ENCODE results near the gene CHP1. TPM values are rescaled to one million over a fixed set of nuclear protein-coding genes. Genes with fewer than 3 reads are reported as not detected.

The CHP1 gene
- total RNA-seq, 1 experiment from 2014 or later = 101 TPM

DNA sequence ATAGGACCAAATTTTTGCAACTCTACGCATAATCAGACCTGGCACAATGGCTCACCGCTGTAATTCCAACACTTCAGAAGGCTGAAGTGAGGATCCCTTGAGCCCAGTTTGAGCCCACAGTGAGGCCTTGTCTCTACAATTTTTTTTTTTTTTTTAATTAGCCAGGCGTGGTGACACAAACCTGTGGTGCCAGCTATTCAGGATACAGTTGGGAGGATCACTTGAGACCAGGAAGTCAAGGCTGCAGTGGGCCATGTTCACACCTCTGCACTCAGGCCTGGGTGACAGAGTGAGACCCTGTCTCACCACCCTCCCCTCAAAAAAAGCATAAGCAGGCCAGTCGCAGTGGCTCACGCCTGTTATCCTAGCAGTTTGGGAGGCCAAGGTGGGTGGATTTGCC, 76.6 kb downstream of the CHP1 start (continued):
- TF ChIP-seq ZBTB33 (IDR thresholded peaks at IDR 0.05; ENCODE audit: extremely low read depth, insufficient replicate concordance, low read length) (no peak), SRF (IDR thresholded peaks at IDR 0.05; ENCODE audit: low read depth) (no peak), ELF1 (IDR thresholded peaks at IDR 0.05; ENCODE audit: borderline replicate concordance, low read depth) (no peak), ATF3 (IDR thresholded peaks at IDR 0.05) (no peak), EZH2 (IDR thresholded peaks at IDR 0.05) (no peak)
- TF ChIP-seq, protein P1, sequence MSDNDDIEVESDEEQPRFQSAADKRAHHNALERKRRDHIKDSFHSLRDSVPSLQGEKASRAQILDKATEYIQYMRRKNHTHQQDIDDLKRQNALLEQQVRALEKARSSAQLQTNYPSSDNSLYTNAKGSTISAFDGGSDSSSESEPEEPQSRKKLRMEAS (IDR thresholded peaks at IDR 0.05) = no peak

DNA sequence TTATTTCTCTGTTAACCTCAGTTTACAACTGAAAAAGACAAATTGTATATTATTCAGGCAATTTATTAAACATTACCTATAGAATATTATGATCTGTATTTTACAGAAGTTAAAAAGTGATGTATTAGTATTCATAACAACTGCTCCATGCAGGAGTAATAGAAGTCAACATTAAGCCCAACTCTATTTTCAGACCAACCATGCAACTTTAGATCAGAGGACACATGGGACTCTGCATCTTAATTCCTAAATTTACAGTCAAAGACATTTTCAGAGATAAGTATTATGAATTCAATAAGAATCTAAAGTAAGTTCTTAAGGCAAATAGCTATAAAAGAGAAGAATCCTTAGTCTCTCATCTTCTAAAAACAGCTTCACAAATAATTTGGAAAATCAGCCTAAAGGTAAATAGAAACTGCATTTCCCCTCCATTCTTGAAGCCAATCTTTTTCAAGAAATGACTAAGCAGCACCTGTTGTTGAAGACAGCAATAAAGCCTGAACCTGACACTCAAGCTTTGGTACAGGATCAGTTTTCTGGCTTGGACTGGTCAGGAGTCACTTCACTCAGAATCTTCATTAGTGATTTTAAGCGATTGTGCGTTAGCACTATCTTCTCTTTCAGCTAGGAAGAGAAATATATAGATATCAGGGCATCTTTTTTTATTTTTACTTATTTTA, 78.3 kb downstream of the CHP1 start:
- H3K36me3 ChIP-seq (ENCODE audit: control insufficient read depth in 1 of 2, insufficient read depth in 2 of 2, low read length in 2 of 2) = peaks cover 5 to 12% of the 10 kb centered on the region in 2 experiments; a peak in 2 of 4 replicates
- H3K79me2 ChIP-seq (ENCODE audit: insufficient read depth, low read length) = peaks cover 5% of the 10 kb centered on the region; the same call in 1 of the 2 replicates
- no peaks in the 10 kb centered on the region for H3K27me3 ChIP-seq (ENCODE audit: insufficient read depth, low read length)
- no peaks in the 10 kb centered on the region for H3K4me1 ChIP-seq (ENCODE audit: control insufficient read depth in 1 of 2, insufficient read depth in 2 of 2, low read length in 2 of 2)
- no peak overlapping the region for H3K4me3 ChIP-seq (replicated peaks in 1 of 2; ENCODE audit: low read depth in 1 of 2, low read length in 2 of 2)
- no peak overlapping the region for H2AFZ ChIP-seq (ENCODE audit: low read depth, low read length, poor library complexity, severe bottlenecking)
- ChIA-PET RAD21 (ENCODE audit: low non-redundant PET in 1 of 2, low total read pairs in 2 of 2, uncharacterized antibody in 2 of 2, unreplicated experiment in 2 of 2) (no interaction called here), POLR2A (no interaction called here), CTCF (no interaction called here)
- no peak overlapping the region for H3K27ac ChIP-seq (ENCODE audit: low read depth, low read length)
- H3K4me2 ChIP-seq (ENCODE audit: low read length) = no peak overlapping the region
- intact Hi-C loops (cut with micrococcal nuclease) = no loop called here
- no peaks in the 10 kb centered on the region for H3K9me2 ChIP-seq (ENCODE audit: insufficient read depth)
- no peaks in the 10 kb centered on the region for H3K9me3 ChIP-seq (ENCODE audit: control insufficient read depth in 1 of 2, insufficient read depth in 1 of 2, low read depth in 1 of 2, low read length in 2 of 2)
- BruUV-seq (replicated peaks) = no TSS peak
- ATAC-seq (no peak), DNase-seq (ENCODE audit: low read depth, low spot score) (no peak)
- H3K9ac ChIP-seq (ENCODE audit: low read length) = no peak overlapping the region
- no peak for TF ChIP-seq ATF3 (IDR thresholded peaks at IDR 0.05)
- TF ChIP-seq, protein P2, sequence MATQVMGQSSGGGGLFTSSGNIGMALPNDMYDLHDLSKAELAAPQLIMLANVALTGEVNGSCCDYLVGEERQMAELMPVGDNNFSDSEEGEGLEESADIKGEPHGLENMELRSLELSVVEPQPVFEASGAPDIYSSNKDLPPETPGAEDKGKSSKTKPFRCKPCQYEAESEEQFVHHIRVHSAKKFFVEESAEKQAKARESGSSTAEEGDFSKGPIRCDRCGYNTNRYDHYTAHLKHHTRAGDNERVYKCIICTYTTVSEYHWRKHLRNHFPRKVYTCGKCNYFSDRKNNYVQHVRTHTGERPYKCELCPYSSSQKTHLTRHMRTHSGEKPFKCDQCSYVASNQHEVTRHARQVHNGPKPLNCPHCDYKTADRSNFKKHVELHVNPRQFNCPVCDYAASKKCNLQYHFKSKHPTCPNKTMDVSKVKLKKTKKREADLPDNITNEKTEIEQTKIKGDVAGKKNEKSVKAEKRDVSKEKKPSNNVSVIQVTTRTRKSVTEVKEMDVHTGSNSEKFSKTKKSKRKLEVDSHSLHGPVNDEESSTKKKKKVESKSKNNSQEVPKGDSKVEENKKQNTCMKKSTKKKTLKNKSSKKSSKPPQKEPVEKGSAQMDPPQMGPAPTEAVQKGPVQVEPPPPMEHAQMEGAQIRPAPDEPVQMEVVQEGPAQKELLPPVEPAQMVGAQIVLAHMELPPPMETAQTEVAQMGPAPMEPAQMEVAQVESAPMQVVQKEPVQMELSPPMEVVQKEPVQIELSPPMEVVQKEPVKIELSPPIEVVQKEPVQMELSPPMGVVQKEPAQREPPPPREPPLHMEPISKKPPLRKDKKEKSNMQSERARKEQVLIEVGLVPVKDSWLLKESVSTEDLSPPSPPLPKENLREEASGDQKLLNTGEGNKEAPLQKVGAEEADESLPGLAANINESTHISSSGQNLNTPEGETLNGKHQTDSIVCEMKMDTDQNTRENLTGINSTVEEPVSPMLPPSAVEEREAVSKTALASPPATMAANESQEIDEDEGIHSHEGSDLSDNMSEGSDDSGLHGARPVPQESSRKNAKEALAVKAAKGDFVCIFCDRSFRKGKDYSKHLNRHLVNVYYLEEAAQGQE (IDR thresholded peaks at IDR 0.05; ENCODE audit: low read depth) = no peak
- no peak for TF ChIP-seq YY1 (IDR thresholded peaks at IDR 0.05; ENCODE audit: extremely low read depth, insufficient replicate concordance, low read depth, low read length)
- TF ChIP-seq, protein P3, sequence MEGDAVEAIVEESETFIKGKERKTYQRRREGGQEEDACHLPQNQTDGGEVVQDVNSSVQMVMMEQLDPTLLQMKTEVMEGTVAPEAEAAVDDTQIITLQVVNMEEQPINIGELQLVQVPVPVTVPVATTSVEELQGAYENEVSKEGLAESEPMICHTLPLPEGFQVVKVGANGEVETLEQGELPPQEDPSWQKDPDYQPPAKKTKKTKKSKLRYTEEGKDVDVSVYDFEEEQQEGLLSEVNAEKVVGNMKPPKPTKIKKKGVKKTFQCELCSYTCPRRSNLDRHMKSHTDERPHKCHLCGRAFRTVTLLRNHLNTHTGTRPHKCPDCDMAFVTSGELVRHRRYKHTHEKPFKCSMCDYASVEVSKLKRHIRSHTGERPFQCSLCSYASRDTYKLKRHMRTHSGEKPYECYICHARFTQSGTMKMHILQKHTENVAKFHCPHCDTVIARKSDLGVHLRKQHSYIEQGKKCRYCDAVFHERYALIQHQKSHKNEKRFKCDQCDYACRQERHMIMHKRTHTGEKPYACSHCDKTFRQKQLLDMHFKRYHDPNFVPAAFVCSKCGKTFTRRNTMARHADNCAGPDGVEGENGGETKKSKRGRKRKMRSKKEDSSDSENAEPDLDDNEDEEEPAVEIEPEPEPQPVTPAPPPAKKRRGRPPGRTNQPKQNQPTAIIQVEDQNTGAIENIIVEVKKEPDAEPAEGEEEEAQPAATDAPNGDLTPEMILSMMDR (IDR thresholded peaks at IDR 0.05 in 2 of 3, conservative IDR thresholded peaks at IDR 0.05 in 1 of 3; ENCODE audit: borderline replicate concordance in 1 of 3, insufficient read depth in 1 of 3, low read depth in 2 of 3, low read length in 2 of 3) = no peak
- TF ChIP-seq SP1 (IDR thresholded peaks at IDR 0.05; ENCODE audit: low read depth) = no peak
- TF ChIP-seq JUND (IDR thresholded peaks at IDR 0.05) = no peak
- TF ChIP-seq ZBTB33 (IDR thresholded peaks at IDR 0.05; ENCODE audit: extremely low read depth, insufficient replicate concordance, low read length) = no peak
- H4K20me1 ChIP-seq (ENCODE audit: insufficient read depth) = peaks cover 2% of the 10 kb centered on the region; the same call in 1 of the 2 replicates

Measured in HCT116 (cell line).